Stimulated activated CD8-positive, alpha-beta memory T cell treated with anti-CD3 and anti-CD28 coated beads, Interleukin-12 subunit alpha, Interleukin-12 subunit beta, amount 100 ng/mL, for 24 hours (primary cell): Measurements from ENCODE around the gene CCDC141.

Experiments used
- DNase-seq: peaks from one replicate; pipeline ENCODE4 v3.0.0-alpha.2; 2020; ENCODE audit errors: extremely low read depth

Gene CCDC141

GRCh38 chr2:178782236-178782635 is 267.7 kb downstream of the CCDC141 start:
- no peak for DNase-seq
